AML-193 (cell line): Measurements from ENCODE around the gene CCDC112.
A peak's percentile ranks its signal among the peaks of the same experiment; 100 is the strongest.

Experiments used
- DNase-seq, 2 experiments: peaks; one replicate each; lab custom pipeline; 2025; lab: John Stamatoyannopoulos, UW

Gene CCDC112

GRCh38 chr5:115317320-115317719, 20.9 kb upstream of the CCDC112 start:
- DNase-seq: no peak

GRCh38 chr5:115313632-115314031, 17.2 kb upstream of the CCDC112 start:
- DNase-seq: no peak

- no peak for DNase-seq
Measured at GRCh38 chr5:115313052-115313451, 16.6 kb upstream of the CCDC112 start.

- peak; percentile 23 to 41 for DNase-seq
Measured at GRCh38 chr5:115309751-115310370, 13.4 kb upstream of the CCDC112 start.

GRCh38 chr5:115308815-115309214, 12.4 kb upstream of the CCDC112 start:
- no peak for DNase-seq

GRCh38 chr5:115306011-115306536, 9.6 kb upstream of the CCDC112 start:
- no peak for DNase-seq

- DNase-seq: no peak
Measured at GRCh38 chr5:115304496-115304895, 8.0 kb upstream of the CCDC112 start.

GRCh38 chr5:115298811-115299210, 2.4 kb upstream of the CCDC112 start:
- no peak for DNase-seq

GRCh38 chr5:115297031-115297430, 577 bp upstream of the CCDC112 start:
- no peak for DNase-seq

GRCh38 chr5:115295777-115296123, 704 bp downstream of the CCDC112 start:
- DNase-seq: no peak

- no peak for DNase-seq
Measured at GRCh38 chr5:115291397-115291796, 5.1 kb downstream of the CCDC112 start.

GRCh38 chr5:115289104-115289503, 7.3 kb downstream of the CCDC112 start:
- DNase-seq: peak; percentile 17 to 21

- DNase-seq: no peak
Measured at GRCh38 chr5:115284021-115284420, 12.4 kb downstream of the CCDC112 start.

GRCh38 chr5:115282131-115282530, 14.3 kb downstream of the CCDC112 start:
- DNase-seq: no peak

GRCh38 chr5:115274584-115274983, 21.9 kb downstream of the CCDC112 start:
- DNase-seq: peak; percentile 82 to 85

- no peak for DNase-seq
Measured at GRCh38 chr5:115272297-115272958, 24.0 kb downstream of the CCDC112 start.

- DNase-seq: peak; percentile 35 to 41
Measured at GRCh38 chr5:115271295-115272050, 25.0 kb downstream of the CCDC112 start.

- no peak for DNase-seq
Measured at GRCh38 chr5:115267617-115268016, 28.8 kb downstream of the CCDC112 start.

GRCh38 chr5:115265220-115265619, 31.2 kb downstream of the CCDC112 start:
- DNase-seq: no peak

- no peak for DNase-seq
Measured at GRCh38 chr5:115264786-115265185, 31.7 kb downstream of the CCDC112 start.

GRCh38 chr5:115263078-115263380, 33.4 kb downstream of the CCDC112 start:
- no peak for DNase-seq

- peak; percentile 72 to 80 for DNase-seq
Measured at GRCh38 chr5:115262321-115263077, 34.0 kb downstream of the CCDC112 start, which contains the start of gene PGGT1B. TSS of gene PGGT1B (minus strand) at chr5:115262877. CDS start at chr5:115262851, 26 bp downstream.
